Activated CD4-positive, alpha-beta T cell treated with anti-CD3 and anti-CD28 coated beads for 48 hours (primary cell): ENCODE measurements around the gene TDRD12.
"Not testable (repeated sequence)": the region's sequence is repeated elsewhere in the genome, so short reads cannot be mapped to it uniquely, and the experiment has no call there.

Source experiments
- DNase-seq: peaks from one replicate; pipeline ENCODE4 v3.0.0-alpha.2; 2020

The TDRD12 gene

GRCh38 chr19:32837531-32837930 lies 118.0 kb downstream of the TDRD12 start:
- no peak for DNase-seq

- DNase-seq = no peak
Measured at GRCh38 chr19:32842061-32842460, 122.5 kb downstream of the TDRD12 start.

GRCh38 chr19:32843716-32844245 lies 124.2 kb downstream of the TDRD12 start:
- DNase-seq = no peak

- DNase-seq = not testable (repeated sequence)
Measured at GRCh38 chr19:32848035-32848434, 128.5 kb downstream of the TDRD12 start.

GRCh38 chr19:32852216-32852615 lies 132.6 kb downstream of the TDRD12 start:
- DNase-seq = no peak

- not testable (repeated sequence) for DNase-seq
Measured at GRCh38 chr19:32856818-32857217, 137.3 kb downstream of the TDRD12 start.

GRCh38 chr19:32857584-32857983 lies 138.0 kb downstream of the TDRD12 start:
- DNase-seq = no peak

GRCh38 chr19:32858155-32858554 lies 138.6 kb downstream of the TDRD12 start:
- DNase-seq = no peak

- DNase-seq = no peak
Measured at GRCh38 chr19:32858559-32858958, 139.0 kb downstream of the TDRD12 start.

- DNase-seq = no peak
Measured at GRCh38 chr19:32859591-32859990, 140.0 kb downstream of the TDRD12 start.

- no peak for DNase-seq
Measured at GRCh38 chr19:32861596-32861995, 142.0 kb downstream of the TDRD12 start.

- no peak for DNase-seq
Measured at GRCh38 chr19:32862173-32862572, 142.6 kb downstream of the TDRD12 start.

- no peak for DNase-seq
Measured at GRCh38 chr19:32862741-32863140, 143.2 kb downstream of the TDRD12 start.

- DNase-seq = no peak
Measured at GRCh38 chr19:32863301-32863700, 143.7 kb downstream of the TDRD12 start.

GRCh38 chr19:32863841-32864240 lies 144.3 kb downstream of the TDRD12 start:
- DNase-seq = no peak

GRCh38 chr19:32864318-32865007 lies 144.9 kb downstream of the TDRD12 start:
- DNase-seq = no peak

GRCh38 chr19:32865326-32865725 lies 145.8 kb downstream of the TDRD12 start:
- no peak for DNase-seq

GRCh38 chr19:32866061-32866460 lies 146.5 kb downstream of the TDRD12 start:
- no peak for DNase-seq

GRCh38 chr19:32866564-32867265 lies 147.1 kb downstream of the TDRD12 start:
- DNase-seq = no peak

GRCh38 chr19:32867436-32867835 lies 147.9 kb downstream of the TDRD12 start:
- not testable (repeated sequence) for DNase-seq

GRCh38 chr19:32868206-32868950 lies 148.8 kb downstream of the TDRD12 start:
- DNase-seq = no peak

- no peak for DNase-seq
Measured at GRCh38 chr19:32869369-32869965, 149.9 kb downstream of the TDRD12 start, which contains the start of gene SLC7A9. SLC7A9 (minus strand) TSS chr19:32869767; CDS start chr19:32868534, 1,233 bp downstream.
